Breast epithelium (tissue), 4 donors: ENCODE data around the gene SNAPC2. TPM values are rescaled to one million over a fixed set of nuclear protein-coding genes. Genes with fewer than 3 reads are reported as not detected.

Experiments used
- DNase-seq, 2 donors: peaks; one replicate each; pipeline ENCODE4 v3.0.0-alpha.2; 2019; ENCODE audit warnings: low spot score in 2 of 2
- H3K27ac ChIP-seq, 2 donors: fragments of 200-600 bp; sonication (generic) in 1 of 2; one replicate each; pipeline ENCODE4 v1.5.1; 2016 to 2019; ENCODE audit warnings: mild to moderate bottlenecking in 1 of 2
- H3K27me3 ChIP-seq, 2 donors: fragments of 200-600 bp; sonication (generic) in 1 of 2; one replicate each; pipeline versions ENCODE4 v1.5.1 to v1.6.0; 2017 to 2019; ENCODE audit warnings: control low read depth in 1 of 2, mild to moderate bottlenecking in 1 of 2
- H3K36me3 ChIP-seq: fragments of 200-600 bp; one replicate; pipeline ENCODE4 v1.5.1; 2019
- H3K4me1 ChIP-seq, 2 donors: fragments of 200-600 bp; sonication (generic); one replicate each; pipeline ENCODE4 v1.5.1; 2016 to 2019; ENCODE audit warnings: control low read depth in 1 of 2
- H3K4me3 ChIP-seq, 3 donors: fragments of 200-600 bp; sonication (generic); 1 replicate in 2 of 3; 2 replicates in 1 of 3; pipeline ENCODE4 v1.5.1; 2016 to 2019; ENCODE audit warnings: mild to moderate bottlenecking in 3 of 3, moderate library complexity in 2 of 3
- H3K9me3 ChIP-seq, 2 donors: fragments of 200-600 bp; sonication (generic) in 1 of 2; one replicate each; pipeline ENCODE4 v1.5.1; 2016 to 2019; ENCODE audit warnings: control low read depth in 1 of 2
- CTCF ChIP-seq, 3 donors: fragments of 450-650 bp; IDR thresholded peaks; one replicate each; pipeline ENCODE4 v1.5.1; 2016 to 2017; ENCODE audit warnings: antibody characterized with exemption in 3 of 3, mild to moderate bottlenecking in 3 of 3, moderate library complexity in 3 of 3
- POLR2A ChIP-seq: fragments of 450-650 bp; IDR thresholded peaks from one replicate; pipeline ENCODE4 v1.6.1; 2016; ENCODE audit warnings: antibody characterized with exemption, mild to moderate bottlenecking, moderate library complexity
- POLR2AphosphoS5 ChIP-seq, 3 donors: sonication (generic); formaldehyde crosslinking; IDR thresholded peaks; one replicate each; pipeline ENCODE4 v1.6.1; 2017; ENCODE audit warnings: antibody characterized with exemption in 3 of 3
- intact Hi-C: fragments of 100-400 bp; cut with DNase I; formaldehyde crosslinking; loops from one replicate; pipeline ENCODE4 v1.15.1; 2023; ENCODE audit warnings: low total_unique reads
- total RNA-seq, 3 donors: library from RNA; depleted of rRNA; stranded (reverse); fragments of >200 nt; gene quantifications; one replicate each; pipeline ENCODE4 v1.1.0, GENCODE V29; 2016

The SNAPC2 gene
- total RNA-seq, 3 donors from 2014 or later, result 13.8 to 14.8 (median 13.8) TPM

GRCh38 chr19:7918615-7919421 lies 1.3 kb upstream of the SNAPC2 start:
- H3K9me3 ChIP-seq, result no peaks in the 10 kb centered on the region
- no peak overlapping the region for H3K27ac ChIP-seq
- DNase-seq, result no peak
- peaks cover 14 to 32% of the 10 kb centered on the region in 2 donors for H3K4me1 ChIP-seq
- H3K36me3 ChIP-seq, result no peaks in the 10 kb centered on the region
- H3K4me3 ChIP-seq, result no peak overlapping the region
- H3K27me3 ChIP-seq, result peaks cover 10 to 40% of the 10 kb centered on the region in 2 donors
- TF ChIP-seq POLR2A (no peak), POLR2AphosphoS5 (IDR thresholded peaks at IDR 0.05) (no peak), CTCF (IDR thresholded peaks at IDR 0.05) (no peak)
- intact Hi-C loops, result no loop called here

GRCh38 chr19:7920519-7921301 lies 572 bp downstream of the SNAPC2 start:
- H3K4me3 ChIP-seq, result peak overlapping the region; percentile 58 to 87 (median 67)
- H3K36me3 ChIP-seq, result no peaks in the 10 kb centered on the region
- peak; percentile 99 to 100 for DNase-seq
- intact Hi-C loops, result no loop called here
- H3K27ac ChIP-seq, result peak overlapping the region; percentile 90 to 93
- H3K4me1 ChIP-seq, result peaks cover 17 to 41% of the 10 kb centered on the region in 2 donors
- peaks cover 10 to 34% of the 10 kb centered on the region in 2 donors for H3K27me3 ChIP-seq
- no peaks in the 10 kb centered on the region for H3K9me3 ChIP-seq
- no peak for TF ChIP-seq CTCF (IDR thresholded peaks at IDR 0.05)
- TF ChIP-seq POLR2A, result no peak
- TF ChIP-seq POLR2AphosphoS5 (IDR thresholded peaks at IDR 0.05), result peak; percentile 43 to 78 (median 72)

- no peaks in the 10 kb centered on the region for H3K36me3 ChIP-seq
- H3K27me3 ChIP-seq, result peaks cover 4 to 27% of the 10 kb centered on the region in 2 donors
- intact Hi-C loops, result no loop called here
- DNase-seq, result no peak
- H3K9me3 ChIP-seq, result no peaks in the 10 kb centered on the region
- TF ChIP-seq POLR2AphosphoS5 (IDR thresholded peaks at IDR 0.05), result no peak
- no peak for TF ChIP-seq POLR2A
- TF ChIP-seq CTCF (IDR thresholded peaks at IDR 0.05), result no peak
- peak overlapping the region; percentile 58 to 87 (median 67) for H3K4me3 ChIP-seq
- H3K27ac ChIP-seq, result peak overlapping the region; percentile 90 to 93
- H3K4me1 ChIP-seq, result peaks cover 20 to 36% of the 10 kb centered on the region in 2 donors
Observed at GRCh38 chr19:7921302-7921966, 1.3 kb downstream of the SNAPC2 start.

GRCh38 chr19:7921967-7922835 lies 2.1 kb downstream of the SNAPC2 start:
- peak overlapping the region; percentile 90 to 93 for H3K27ac ChIP-seq
- intact Hi-C loops, result no loop called here
- no peak for DNase-seq
- no peaks in the 10 kb centered on the region for H3K36me3 ChIP-seq
- peaks cover 24 to 36% of the 10 kb centered on the region in 2 donors for H3K4me1 ChIP-seq
- no peak for TF ChIP-seq POLR2A
- no peak for TF ChIP-seq CTCF (IDR thresholded peaks at IDR 0.05)
- no peak for TF ChIP-seq POLR2AphosphoS5 (IDR thresholded peaks at IDR 0.05)
- H3K27me3 ChIP-seq, result peaks cover 3 to 19% of the 10 kb centered on the region in 2 donors
- H3K4me3 ChIP-seq, result peak overlapping the region in 1 of 3 donors; percentile 87
- H3K9me3 ChIP-seq, result no peaks in the 10 kb centered on the region
